IMR-90 (cell line): ENCODE data around the gene PLEKHS1. TPM values are rescaled to one million over a fixed set of nuclear protein-coding genes. Genes with fewer than 3 reads are reported as not detected.

ENCODE experiments used
- ATAC-seq: fragments of 200-7000 bp; cut with Tn5 transposase; 2 replicates; pipeline ENCODE4 v1.9.1; 2020; ENCODE audit warnings: low read depth, mild to moderate bottlenecking, moderate library complexity
- BruUV-seq: library from RNA; stranded (reverse); fragments of 400-500 nt; replicated peaks from 2 replicates; lab custom pipeline; 2021; lab: Mats Ljungman, UMichigan
- CTCF ChIA-PET: fragments of 300-600 bp; formaldehyde crosslinking; extraction: SDS; loops from one replicate; lab custom pipeline; 2021; ENCODE audit warnings: antibody characterized with exemption; lab: Yijun Ruan, JAX
- POLR2A ChIA-PET: fragments of 300-600 bp; sonication (Branson Sonifier 250); formaldehyde crosslinking; loops from one replicate; lab custom pipeline; 2022; ENCODE audit warnings: antibody characterized with exemption; ENCODE audit not compliant: unreplicated experiment; lab: Charles Lee
- DNase-seq: peaks from one replicate; pipeline ENCODE4 v3.0.0; 2013
- H2AFZ ChIP-seq: replicated peaks from 2 replicates; pipeline ENCODE3; 2013; ENCODE audit warnings: low read length, mild to moderate bottlenecking; ENCODE audit not compliant: poor library complexity
- H2AK5ac ChIP-seq: 2 replicates; pipeline ENCODE4 v1.6.1; 2013; ENCODE audit warnings: low read depth, low read length, inconsistent platforms
- H2AK9ac ChIP-seq: replicated peaks from 2 replicates; pipeline ENCODE3; 2013; ENCODE audit warnings: mild to moderate bottlenecking, low read depth, low read length, moderate library complexity; ENCODE audit not compliant: poor library complexity
- H2BK120ac ChIP-seq: 2 replicates; pipeline ENCODE4 v1.6.1; 2013; ENCODE audit warnings: low read depth, low read length, inconsistent platforms
- H2BK15ac ChIP-seq: 3 replicates; pipeline ENCODE4 v1.6.1; 2013; ENCODE audit warnings: low read depth, low read length, inconsistent platforms
- H2BK20ac ChIP-seq: 2 replicates; pipeline ENCODE4 v1.6.1; 2013; ENCODE audit warnings: low read depth, mild to moderate bottlenecking, inconsistent platforms, low read length, moderate library complexity
- H2BK5ac ChIP-seq: 2 replicates; pipeline ENCODE4 v1.6.1; 2013; ENCODE audit warnings: mild to moderate bottlenecking, low read depth, low read length, inconsistent platforms; ENCODE audit not compliant: poor library complexity, severe bottlenecking
- H3K14ac ChIP-seq: replicated peaks from 2 replicates; pipeline ENCODE4 v1.6.1; 2013; ENCODE audit warnings: low read depth, low read length, inconsistent platforms
- H3K18ac ChIP-seq: 2 replicates; pipeline ENCODE4 v1.6.1; 2013; ENCODE audit warnings: low read depth, low read length, control low read depth
- H3K23ac ChIP-seq: 2 replicates; pipeline ENCODE4 v1.6.1; 2013; ENCODE audit warnings: low read depth, low read length, inconsistent platforms
- H3K27ac ChIP-seq: 2 replicates; pipeline ENCODE4 v1.5.1; 2013; ENCODE audit warnings: mild to moderate bottlenecking, control low read depth, low read length; ENCODE audit not compliant: insufficient read depth
- H3K27me3 ChIP-seq: 2 replicates; pipeline ENCODE4 v1.6.1; 2013; ENCODE audit warnings: low read length; ENCODE audit not compliant: control insufficient read depth, insufficient read depth
- H3K36me3 ChIP-seq: 2 replicates; pipeline ENCODE4 v1.6.1; 2013; ENCODE audit warnings: low read length, mixed read lengths; ENCODE audit not compliant: control insufficient read depth, insufficient read depth
- H3K4ac ChIP-seq: 2 replicates; pipeline ENCODE4 v1.6.1; 2013; ENCODE audit warnings: low read depth, low read length, inconsistent platforms
- H3K4me1 ChIP-seq: 2 replicates; pipeline ENCODE4 v1.6.1; 2013; ENCODE audit warnings: low read length, mixed read lengths; ENCODE audit not compliant: control insufficient read depth, insufficient read depth
- H3K4me2 ChIP-seq: 2 replicates; pipeline ENCODE4 v1.6.1; 2013; ENCODE audit warnings: low read depth, mild to moderate bottlenecking, control low read depth, low read length, moderate library complexity
- H3K4me3 ChIP-seq: 2 replicates; pipeline ENCODE4 v1.5.1; 2013; ENCODE audit warnings: low read depth, mild to moderate bottlenecking, control low read depth, low read length, moderate library complexity; ENCODE audit not compliant: insufficient read depth
- H3K56ac ChIP-seq: 2 replicates; pipeline ENCODE4 v1.6.1; 2013; ENCODE audit warnings: low read length, inconsistent platforms; ENCODE audit not compliant: insufficient read depth; ENCODE audit errors: extremely low read depth
- H3K79me1 ChIP-seq, 2 experiments: 2 replicates each; pipeline ENCODE4 v1.6.1; 2013; ENCODE audit warnings: low read length in 2 of 2, inconsistent platforms in 1 of 2, low read depth in 1 of 2
- H3K9ac ChIP-seq: 2 replicates; pipeline ENCODE4 v1.6.1; 2013; ENCODE audit warnings: low read depth, low read length, control low read depth
- H3K9me1 ChIP-seq: 2 replicates; pipeline ENCODE4 v1.6.1; 2013; ENCODE audit warnings: low read length, inconsistent platforms; ENCODE audit not compliant: insufficient read depth
- H3K9me3 ChIP-seq: 2 replicates; pipeline ENCODE4 v1.6.1; 2013; ENCODE audit warnings: low read length; ENCODE audit not compliant: control insufficient read depth, insufficient read depth
- H4K20me1 ChIP-seq: 2 replicates; pipeline ENCODE4 v1.6.1; 2013; ENCODE audit warnings: low read length, inconsistent platforms; ENCODE audit not compliant: insufficient read depth
- H4K5ac ChIP-seq: 2 replicates; pipeline ENCODE4 v1.6.1; 2013; ENCODE audit warnings: mild to moderate bottlenecking, low read depth, low read length, control low read depth
- H4K8ac ChIP-seq, 2 experiments: 2 replicates each; pipeline ENCODE4 v1.6.1; 2013; ENCODE audit warnings: low read depth in 2 of 2, low read length in 2 of 2, control low read depth in 1 of 2, inconsistent platforms in 1 of 2
- H4K91ac ChIP-seq: 2 replicates; pipeline ENCODE4 v1.6.1; 2013; ENCODE audit warnings: low read depth, low read length, inconsistent platforms; ENCODE audit not compliant: insufficient read depth
- BHLHE40 ChIP-seq: fragments of 150-350 bp; IDR thresholded peaks from 2 replicates; pipeline ENCODE4 v1.6.1; 2016; ENCODE audit warnings: mild to moderate bottlenecking, low read depth, low read length
- CEBPB ChIP-seq: IDR thresholded peaks from 2 replicates; pipeline ENCODE4 v1.6.1; 2012; ENCODE audit warnings: low read depth, low read length, improper control_type of control experiment
- CHD1 ChIP-seq: IDR thresholded peaks from 2 replicates; pipeline ENCODE4 v1.6.1; 2012; ENCODE audit warnings: low read depth, low read length, improper control_type of control experiment
- CTCF ChIP-seq: conservative IDR thresholded peaks from 2 replicates; pipeline ENCODE4 v1.5.1; 2012; ENCODE audit warnings: mild to moderate bottlenecking, low read depth, low read length, improper control_type of control experiment
- FOS ChIP-seq: fragments of 150-350 bp; IDR thresholded peaks from 2 replicates; pipeline ENCODE4 v1.6.1; 2016; ENCODE audit warnings: low read depth, low read length
- MAFK ChIP-seq: IDR thresholded peaks from 2 replicates; pipeline ENCODE4 v1.6.1; 2012; ENCODE audit warnings: low read depth, low read length, improper control_type of control experiment
- MAZ ChIP-seq: IDR thresholded peaks from 2 replicates; pipeline ENCODE4 v1.6.1; 2012; ENCODE audit warnings: low read depth, mild to moderate bottlenecking, low read length, improper control_type of control experiment, moderate library complexity, borderline replicate concordance
- MXI1 ChIP-seq: IDR thresholded peaks from 2 replicates; pipeline ENCODE4 v1.6.1; 2012; ENCODE audit warnings: low read depth, mild to moderate bottlenecking, low read length, moderate library complexity, borderline replicate concordance
- NFE2L2 ChIP-seq: fragments of 150-350 bp; IDR thresholded peaks from 2 replicates; pipeline ENCODE4 v1.6.1; 2016; ENCODE audit warnings: low read depth, mild to moderate bottlenecking, low read length
- POLR2A ChIP-seq: IDR thresholded peaks from 2 replicates; pipeline ENCODE4 v1.6.1; 2012; ENCODE audit warnings: mild to moderate bottlenecking, low read depth, low read length
- RAD21 ChIP-seq: IDR thresholded peaks from 2 replicates; pipeline ENCODE4 v1.6.1; 2012; ENCODE audit warnings: low read length, improper control_type of control experiment
- RCOR1 ChIP-seq: IDR thresholded peaks from 2 replicates; pipeline ENCODE4 v1.6.1; 2012; ENCODE audit warnings: mild to moderate bottlenecking, low read length, improper control_type of control experiment; ENCODE audit not compliant: insufficient replicate concordance
- RFX5 ChIP-seq: IDR thresholded peaks from 2 replicates; pipeline ENCODE4 v1.8.0; 2012; ENCODE audit warnings: low read depth, mild to moderate bottlenecking, low read length, moderate library complexity
- SMC3 ChIP-seq: fragments of 150-350 bp; IDR thresholded peaks from 2 replicates; pipeline ENCODE4 v1.6.1; 2016; ENCODE audit warnings: low read depth, mild to moderate bottlenecking, antibody characterized with exemption, low read length, moderate library complexity
- WGBS, 2 experiments: methylation state at CpG; one replicate each; pipeline versions ENCODE4 v1.1.5 to v1.1.7; 2013; ENCODE audit warnings: missing lambda C conversion rate in 2 of 2; ENCODE audit not compliant: insufficient read length in 1 of 2; ENCODE audit errors: extremely low coverage in 2 of 2; 5-methylcytosine and 5-hydroxymethylcytosine counted together
- dilution Hi-C: fragments of 300-500 bp; cut with HindIII; formaldehyde crosslinking; loops from one replicate; pipeline ENCODE4 v1.14.3; 2018; ENCODE audit warnings: low sequenced_read_pairs; ENCODE audit not compliant: unreplicated experiment
- in situ Hi-C: fragments of 300-500 bp; cut with MboI; formaldehyde crosslinking; loops from 3 replicates; pipeline ENCODE4 v1.14.3; 2019; ENCODE audit warnings: low sequenced_read_pairs, inconsistent platforms, mixed read lengths
- intact Hi-C: fragments of 100-400 bp; cut with micrococcal nuclease; formaldehyde crosslinking; loops from 2 replicates; pipeline ENCODE4 v1.10.0; 2022
- polyA plus RNA-seq, 3 experiments: library from polyadenylated mRNA; depleted of rRNA; stranded (reverse); fragments of >200 nt; gene quantifications; 2 replicates each; pipeline ENCODE4 v1.2.3, GENCODE V29; 2012; ENCODE audit warnings: low replicate concordance in 1 of 3
- total RNA-seq: library from RNA; depleted of rRNA; stranded (reverse); fragments of >200 nt; gene quantifications from 2 replicates; pipeline ENCODE4 v1.2.3, GENCODE V29; 2012
- TF ChIP-seq, protein P1 (sequence below): fragments of 150-350 bp; IDR thresholded peaks from 2 replicates; pipeline ENCODE4 v1.6.1; 2016; ENCODE audit warnings: low read depth, mild to moderate bottlenecking, low read length, moderate library complexity, borderline replicate concordance
- TF ChIP-seq, protein P2 (sequence below): fragments of 150-350 bp; IDR thresholded peaks from 2 replicates; pipeline ENCODE4 v1.6.1; 2017; ENCODE audit warnings: mild to moderate bottlenecking, antibody characterized with exemption, low read length, low read depth

Gene PLEKHS1
- total and polyA plus RNA-seq, 2 of the 4 experiments (the other 2 are of a cell fraction): not detected

DNA sequence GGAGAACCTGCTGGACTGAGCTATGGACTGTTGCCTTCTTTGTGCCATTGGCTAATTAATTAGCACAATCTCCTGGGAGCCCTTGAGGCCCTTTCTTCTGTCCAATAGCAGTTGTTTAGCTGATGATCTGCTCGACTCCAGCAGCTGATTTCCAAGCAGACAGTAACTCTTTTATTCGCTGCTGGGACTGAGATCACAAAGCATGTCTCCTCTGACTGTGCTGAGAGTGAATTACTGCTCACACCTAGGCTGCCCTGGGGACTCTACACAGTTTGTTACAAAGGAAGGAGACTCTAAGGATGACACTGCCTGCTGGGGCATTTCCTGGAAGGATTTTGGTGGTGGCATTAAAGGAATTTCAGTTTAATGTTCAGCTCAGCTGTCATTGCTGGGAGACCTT lies 40.3 kb upstream of the PLEKHS1 start:
- no TSS peak for BruUV-seq
- no peak for ATAC-seq
- Histone ChIP-seq H3K9me3 (no peaks in the 10 kb centered on the region), H3K23ac (no peak overlapping the region), H3K14ac (no peak overlapping the region), H2AK5ac (no peak overlapping the region), H3K27ac (no peak overlapping the region), H2BK20ac (no peak overlapping the region), H2AFZ (no peak overlapping the region), H3K9ac (no peak overlapping the region), H4K20me1 (peaks cover 19% of the 10 kb centered on the region), H3K56ac (no peak overlapping the region), H3K18ac (no peak overlapping the region), H3K9me1 (peaks cover 8% of the 10 kb centered on the region; the same call in 1 of the 2 replicates), H3K4me3 (no peak overlapping the region), H2BK15ac (no peak overlapping the region), H4K5ac (no peak overlapping the region), H3K4me1 (peaks cover 4% of the 10 kb centered on the region), H3K4ac (no peak overlapping the region), H4K91ac (no peak overlapping the region), H3K4me2 (no peak overlapping the region), H3K79me1 (peaks cover 8 to 46% of the 10 kb centered on the region in 2 experiments), H2BK120ac (no peak overlapping the region), H3K36me3 (peaks cover 5% of the 10 kb centered on the region; the same call in 1 of the 2 replicates), H2BK5ac (no peak overlapping the region), H3K27me3 (no peaks in the 10 kb centered on the region), H2AK9ac (no peak overlapping the region), H4K8ac (no peak overlapping the region)
- in situ Hi-C loops: no loop called here
- ChIA-PET CTCF (no interaction called here), POLR2A (no interaction called here)
- dilution Hi-C loops: no loop called here
- no peak for DNase-seq
- intact Hi-C loops: no loop called here
- TF ChIP-seq CHD1 (no peak), RFX5 (no peak), MAFK (no peak), RAD21 (no peak), POLR2A (no peak), RCOR1 (no peak), CTCF (no peak), FOS (no peak), SMC3 (no peak), MAZ (no peak), CEBPB (no peak), NFE2L2 (no peak), BHLHE40 (no peak), MXI1 (no peak)
- TF ChIP-seq, protein P1, sequence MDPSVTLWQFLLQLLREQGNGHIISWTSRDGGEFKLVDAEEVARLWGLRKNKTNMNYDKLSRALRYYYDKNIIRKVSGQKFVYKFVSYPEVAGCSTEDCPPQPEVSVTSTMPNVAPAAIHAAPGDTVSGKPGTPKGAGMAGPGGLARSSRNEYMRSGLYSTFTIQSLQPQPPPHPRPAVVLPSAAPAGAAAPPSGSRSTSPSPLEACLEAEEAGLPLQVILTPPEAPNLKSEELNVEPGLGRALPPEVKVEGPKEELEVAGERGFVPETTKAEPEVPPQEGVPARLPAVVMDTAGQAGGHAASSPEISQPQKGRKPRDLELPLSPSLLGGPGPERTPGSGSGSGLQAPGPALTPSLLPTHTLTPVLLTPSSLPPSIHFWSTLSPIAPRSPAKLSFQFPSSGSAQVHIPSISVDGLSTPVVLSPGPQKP: no peak
- TF ChIP-seq, protein P2, sequence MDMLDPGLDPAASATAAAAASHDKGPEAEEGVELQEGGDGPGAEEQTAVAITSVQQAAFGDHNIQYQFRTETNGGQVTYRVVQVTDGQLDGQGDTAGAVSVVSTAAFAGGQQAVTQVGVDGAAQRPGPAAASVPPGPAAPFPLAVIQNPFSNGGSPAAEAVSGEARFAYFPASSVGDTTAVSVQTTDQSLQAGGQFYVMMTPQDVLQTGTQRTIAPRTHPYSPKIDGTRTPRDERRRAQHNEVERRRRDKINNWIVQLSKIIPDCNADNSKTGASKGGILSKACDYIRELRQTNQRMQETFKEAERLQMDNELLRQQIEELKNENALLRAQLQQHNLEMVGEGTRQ: no peak
- no CpG with 5 or more reads among the region's 2 CpGs for WGBS, 2 experiments
